Caco-2 (cell line): Measurements from ENCODE around the gene KRT79. TPM values are rescaled to one million over a fixed set of nuclear protein-coding genes. Genes with fewer than 3 reads are reported as not detected.

Experiments
- BruUV-seq: library from RNA; stranded (reverse); fragments of 400-500 nt; replicated peaks from 2 replicates; lab custom pipeline; 2021; lab: Mats Ljungman, UMichigan
- CTCF ChIA-PET: fragments of 300-600 bp; sonication (Branson Sonifier 250); formaldehyde crosslinking; loops from one replicate; lab custom pipeline; 2022; ENCODE audit warnings: antibody characterized with exemption; lab: Charles Lee
- POLR2A ChIA-PET: fragments of 300-600 bp; sonication (Branson Sonifier 250); formaldehyde crosslinking; loops from one replicate; lab custom pipeline; 2022; ENCODE audit warnings: antibody characterized with exemption; lab: Charles Lee
- DNase-seq, 2 experiments: peaks; one replicate each; pipeline versions ENCODE4 v3.0.0 to v3.0.0-alpha.2; 2020 to 2022
- H3K27me3 ChIP-seq: replicated peaks from 2 replicates; pipeline ENCODE4 v1.6.0; 2011; ENCODE audit warnings: low read length; ENCODE audit not compliant: control insufficient read depth, insufficient read depth
- H3K36me3 ChIP-seq: 2 replicates; pipeline ENCODE4 v1.5.1; 2011; ENCODE audit warnings: low read length; ENCODE audit not compliant: control insufficient read depth, insufficient read depth
- H3K4me1 ChIP-seq: fragments of 250-450 bp; sonication (Bioruptor Pico); 2 replicates; pipeline ENCODE4 v1.5.1; 2020; ENCODE audit warnings: mild to moderate bottlenecking
- H3K4me3 ChIP-seq: 2 replicates; pipeline ENCODE4 v1.5.1; 2011; ENCODE audit warnings: low read depth, mild to moderate bottlenecking, control low read depth, low read length
- H3K9me3 ChIP-seq: fragments of 250-450 bp; sonication (Bioruptor Pico); 2 replicates; pipeline ENCODE4 v1.5.1; 2020; ENCODE audit warnings: mild to moderate bottlenecking, moderate library complexity
- H3K27ac Mint-ChIP-seq: one replicate; pipeline ENCODE4 v1.8.0; 2022; ENCODE audit warnings: mixed read lengths; ENCODE audit not compliant: unreplicated experiment
- H3K27me3 Mint-ChIP-seq: one replicate; pipeline ENCODE4 v1.8.0; 2022; ENCODE audit warnings: mixed read lengths; ENCODE audit not compliant: insufficient read depth, unreplicated experiment
- H3K36me3 Mint-ChIP-seq: one replicate; pipeline ENCODE4 v1.8.0; 2022; ENCODE audit warnings: mild to moderate bottlenecking, mixed read lengths; ENCODE audit not compliant: insufficient read depth, unreplicated experiment
- H3K4me1 Mint-ChIP-seq: one replicate; pipeline ENCODE4 v1.8.0; 2022; ENCODE audit warnings: low read depth, mixed read lengths; ENCODE audit not compliant: unreplicated experiment
- H3K4me3 Mint-ChIP-seq: one replicate; pipeline ENCODE4 v1.8.0; 2022; ENCODE audit warnings: mild to moderate bottlenecking, moderate library complexity, mixed read lengths; ENCODE audit not compliant: unreplicated experiment
- H3K9me3 Mint-ChIP-seq: one replicate; pipeline ENCODE4 v1.8.0; 2022; ENCODE audit warnings: mixed read lengths; ENCODE audit not compliant: unreplicated experiment
- CTCF ChIP-seq, 2 experiments: fragments of 200-600 bp in 1 of 2; IDR thresholded peaks; 1 replicate in 1 of 2; 2 replicates in 1 of 2; pipeline versions ENCODE4 v1.5.1 to v1.8.0; 2011 to 2022; ENCODE audit warnings: antibody characterized with exemption in 1 of 2, control low read depth in 1 of 2, inconsistent platforms in 1 of 2, low read depth in 1 of 2, low read length in 1 of 2, mild to moderate bottlenecking in 1 of 2, moderate library complexity in 1 of 2; ENCODE audit not compliant: insufficient read depth in 1 of 2, severe bottlenecking in 1 of 2, unreplicated experiment in 1 of 2
- intact Hi-C: fragments of 100-400 bp; cut with micrococcal nuclease; formaldehyde crosslinking; loops from one replicate; pipeline ENCODE4 v1.10.0; 2022; ENCODE audit not compliant: unreplicated experiment
- total RNA-seq: library from RNA; stranded (reverse); gene quantifications from 2 replicates; pipeline ENCODE4 v1.2.3, GENCODE V29; 2022

KRT79 gene
- total RNA-seq, 1 experiment from 2014 or later = not detected

- H3K9me3 Mint-ChIP-seq = no peaks in the 10 kb centered on the region
- no peaks in the 10 kb centered on the region for H3K27me3 Mint-ChIP-seq
- intact Hi-C loops = no loop called here
Measured at GRCh38 chr12:52820521-52820920, 13.6 kb downstream of the KRT79 start.

DNA sequence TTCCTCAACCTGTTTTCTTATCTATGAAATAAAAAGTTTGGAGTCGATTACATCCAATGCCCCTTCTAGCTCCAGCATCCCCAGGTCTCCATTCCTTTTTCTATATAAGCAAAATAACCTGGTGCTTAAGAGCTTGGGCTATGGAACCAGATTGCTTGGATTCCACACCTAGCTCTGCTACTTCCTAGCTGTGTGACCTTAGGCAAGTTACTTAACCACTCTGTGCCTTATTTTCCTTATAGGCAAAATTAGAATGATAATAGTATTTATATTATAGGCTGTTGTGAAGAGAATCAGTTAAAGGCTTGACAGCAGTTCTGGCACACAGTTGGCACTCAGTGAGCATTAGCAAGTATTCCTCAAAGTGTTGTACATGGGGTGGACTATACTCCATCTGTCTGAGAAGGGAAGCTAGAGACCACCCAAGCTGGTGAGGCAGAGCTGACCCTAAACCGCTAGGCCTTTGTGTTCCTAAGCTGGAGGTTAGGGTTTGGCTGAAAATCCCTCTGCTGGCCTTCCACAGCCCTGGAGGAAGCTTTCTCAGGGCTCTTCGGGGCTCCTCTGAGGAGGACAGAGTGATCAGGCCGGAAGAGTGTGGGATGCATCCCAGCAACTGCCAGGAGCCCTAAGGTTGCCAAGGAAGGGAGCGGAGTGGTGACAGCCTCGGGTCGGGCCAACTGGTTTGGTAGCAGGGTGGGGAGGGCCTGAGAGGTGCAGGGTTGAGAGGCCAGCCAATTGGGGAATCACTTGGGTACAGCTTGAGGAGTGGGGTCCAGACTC is 14.2 kb downstream of the KRT79 start:
- Mint-ChIP-seq H3K9me3 (no peaks in the 10 kb centered on the region), H3K27me3 (no peaks in the 10 kb centered on the region), H3K27ac (peak overlapping the region; percentile 10), H3K4me3 (no peak overlapping the region), H3K36me3 (no peaks in the 10 kb centered on the region), H3K4me1 (peaks cover 26% of the 10 kb centered on the region)
- Histone ChIP-seq H3K9me3 (no peaks in the 10 kb centered on the region), H3K36me3 (no peaks in the 10 kb centered on the region), H3K27me3 (no peaks in the 10 kb centered on the region), H3K4me1 (peaks cover 16% of the 10 kb centered on the region), H3K4me3 (no peak overlapping the region)
- POLR2A ChIA-PET = interaction anchor here (0.6 kb wide), 1 partner anchor 49 kb away, joined by 3 read pairs; no protein-coding TSS in a partner anchor
- CTCF ChIA-PET = interaction anchor here (0.6 kb wide), 1 partner anchor 107 kb away, joined by 4 read pairs; no protein-coding TSS in a partner anchor
- no peak for DNase-seq
- intact Hi-C loops = no loop called here
- no TSS peak for BruUV-seq
- TF ChIP-seq CTCF (IDR thresholded peaks at IDR 0.05; ENCODE audit: insufficient read depth in 1 of 2, low read depth in 1 of 2, low read length in 1 of 2, severe bottlenecking in 1 of 2, unreplicated experiment in 1 of 2) = no peak

More at GRCh38 chr12:52820521-52820920, 13.6 kb downstream of the KRT79 start:
- no peak overlapping the region for H3K4me3 Mint-ChIP-seq
- Histone ChIP-seq H3K36me3 (no peaks in the 10 kb centered on the region), H3K27me3 (no peaks in the 10 kb centered on the region), H3K4me3 (no peak overlapping the region), H3K4me1 (peaks cover 10% of the 10 kb centered on the region), H3K9me3 (no peaks in the 10 kb centered on the region)
- no peaks in the 10 kb centered on the region for H3K36me3 Mint-ChIP-seq
- POLR2A ChIA-PET = no interaction called here
- peaks cover 21% of the 10 kb centered on the region for H3K4me1 Mint-ChIP-seq
- no peak for DNase-seq
- CTCF ChIA-PET = no interaction called here
- BruUV-seq = no TSS peak
- peak overlapping the region; percentile 10 for H3K27ac Mint-ChIP-seq
- no peak for TF ChIP-seq CTCF (IDR thresholded peaks at IDR 0.05; ENCODE audit: insufficient read depth in 1 of 2, low read depth in 1 of 2, low read length in 1 of 2, severe bottlenecking in 1 of 2, unreplicated experiment in 1 of 2)

- Mint-ChIP-seq H3K4me1 (peaks cover 32% of the 10 kb centered on the region), H3K9me3 (no peaks in the 10 kb centered on the region), H3K27ac (no peak overlapping the region), H3K27me3 (no peaks in the 10 kb centered on the region), H3K36me3 (no peaks in the 10 kb centered on the region), H3K4me3 (no peak overlapping the region)
- H3K27me3 ChIP-seq = no peaks in the 10 kb centered on the region
- BruUV-seq = no TSS peak
- TF ChIP-seq CTCF (IDR thresholded peaks at IDR 0.05; ENCODE audit: insufficient read depth in 1 of 2, low read depth in 1 of 2, low read length in 1 of 2, severe bottlenecking in 1 of 2, unreplicated experiment in 1 of 2) = no peak
- no peak overlapping the region for H3K4me3 ChIP-seq
- intact Hi-C loops = no loop called here
- DNase-seq = no peak
- no peaks in the 10 kb centered on the region for H3K36me3 ChIP-seq
- H3K9me3 ChIP-seq = no peaks in the 10 kb centered on the region
- ChIA-PET POLR2A (no interaction called here), CTCF (no interaction called here)
- peaks cover 26% of the 10 kb centered on the region for H3K4me1 ChIP-seq
Measured at GRCh38 chr12:52818887-52819420, 15.2 kb downstream of the KRT79 start.
